C1 segment of cervical spinal cord (tissue), 14 donors: Measurements from ENCODE around the gene TP53RK.

Experiments
- DNase-seq, 14 donors: peaks; one replicate each; lab custom pipeline; 2025; lab: John Stamatoyannopoulos, UW

The TP53RK gene

DNA sequence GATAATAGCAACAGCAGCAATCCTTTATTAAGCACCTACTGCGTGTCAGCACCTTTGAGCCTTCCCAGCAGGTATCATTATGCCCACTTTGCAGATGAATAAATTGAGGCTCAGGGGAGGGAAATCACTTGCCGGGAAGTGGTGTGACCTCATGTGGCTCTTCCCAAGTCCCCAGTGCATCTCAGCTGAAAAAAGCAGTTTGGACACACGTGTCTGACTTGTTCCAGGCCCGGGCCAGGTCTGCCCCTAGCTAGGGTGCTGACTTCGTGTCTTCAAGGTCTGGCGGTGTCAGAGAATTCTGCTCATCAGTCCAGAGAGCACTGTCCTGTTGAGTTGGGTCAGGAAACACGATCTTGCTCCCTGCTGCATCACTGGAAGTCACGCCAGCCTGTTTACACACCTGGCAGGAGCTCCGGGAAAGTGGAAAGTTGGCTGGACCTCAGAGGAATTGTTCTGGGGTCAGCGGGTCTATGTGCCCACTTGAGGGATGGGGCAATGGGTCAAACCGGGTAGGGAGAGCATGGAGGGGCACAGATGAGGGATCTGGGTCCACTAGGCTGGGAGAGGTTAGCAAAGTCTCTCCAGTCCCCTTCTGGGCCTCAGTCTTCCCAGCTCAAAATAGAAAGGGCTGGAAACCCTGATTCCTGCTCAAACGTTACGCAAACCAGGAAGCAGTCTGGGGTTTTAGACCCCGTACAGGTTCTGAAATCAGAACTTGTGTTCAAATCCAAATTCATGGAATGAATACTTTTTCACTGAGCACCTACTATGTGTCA lies 48.5 kb downstream of the TP53RK start:
- no peak for DNase-seq

DNA sequence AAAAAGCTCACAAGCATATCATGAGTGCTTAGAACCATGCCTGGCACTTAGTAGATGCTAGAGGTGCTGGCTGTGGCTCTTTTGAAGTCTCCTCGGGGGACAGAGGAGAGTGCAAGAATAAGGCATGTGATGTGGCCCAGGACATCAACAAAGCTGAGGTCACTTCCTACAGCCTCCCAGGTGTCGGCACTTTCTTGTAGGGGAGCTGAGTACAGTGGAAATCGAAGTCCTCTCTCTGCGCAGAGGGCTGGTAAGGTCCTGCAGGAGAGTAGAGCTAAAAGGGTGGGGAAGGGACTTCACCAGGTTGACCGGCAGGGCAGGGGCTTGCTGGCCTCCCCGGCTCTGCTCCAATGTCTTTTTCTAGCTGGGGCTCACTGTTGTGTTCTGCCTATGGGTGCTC lies 49.2 kb downstream of the TP53RK start:
- no peak for DNase-seq

DNA sequence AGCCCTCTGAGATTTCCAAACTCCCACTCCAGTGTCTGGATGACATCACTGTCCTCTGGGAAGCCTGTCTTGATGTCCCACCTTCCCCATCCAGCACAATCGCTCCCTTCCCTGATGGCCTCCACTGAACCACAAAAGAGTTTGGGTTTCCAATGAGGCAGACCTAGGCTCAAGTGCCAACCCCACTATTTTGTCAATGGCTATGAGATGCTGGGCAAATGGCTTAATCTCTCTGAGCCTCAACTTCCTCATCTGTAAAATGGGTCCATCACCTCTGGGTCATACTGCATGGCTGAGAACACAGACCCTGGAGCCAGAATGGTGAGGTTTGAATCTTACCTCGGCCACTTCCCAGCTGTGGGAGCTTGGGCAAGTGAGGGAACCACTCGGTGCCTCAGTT lies 49.7 kb downstream of the TP53RK start:
- no peak for DNase-seq

DNA sequence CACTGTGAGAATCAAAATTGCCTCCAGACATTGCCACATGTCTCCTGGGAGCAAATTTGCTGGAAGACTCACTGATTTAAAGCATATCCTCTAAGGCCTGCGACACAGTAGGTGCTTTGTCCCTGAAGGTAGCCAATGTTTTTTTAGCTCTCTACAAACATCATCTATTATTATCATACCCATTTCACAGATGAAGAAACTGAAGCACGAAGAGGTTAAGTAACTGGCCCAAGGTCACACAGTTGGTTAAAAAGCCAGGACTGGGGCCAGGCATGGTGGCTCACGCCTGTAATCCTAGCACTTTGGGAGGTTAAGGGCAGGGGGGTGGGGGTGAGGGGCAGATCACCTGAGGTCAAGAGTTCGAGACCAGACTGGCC lies 50.4 kb downstream of the TP53RK start:
- no peak for DNase-seq

DNA sequence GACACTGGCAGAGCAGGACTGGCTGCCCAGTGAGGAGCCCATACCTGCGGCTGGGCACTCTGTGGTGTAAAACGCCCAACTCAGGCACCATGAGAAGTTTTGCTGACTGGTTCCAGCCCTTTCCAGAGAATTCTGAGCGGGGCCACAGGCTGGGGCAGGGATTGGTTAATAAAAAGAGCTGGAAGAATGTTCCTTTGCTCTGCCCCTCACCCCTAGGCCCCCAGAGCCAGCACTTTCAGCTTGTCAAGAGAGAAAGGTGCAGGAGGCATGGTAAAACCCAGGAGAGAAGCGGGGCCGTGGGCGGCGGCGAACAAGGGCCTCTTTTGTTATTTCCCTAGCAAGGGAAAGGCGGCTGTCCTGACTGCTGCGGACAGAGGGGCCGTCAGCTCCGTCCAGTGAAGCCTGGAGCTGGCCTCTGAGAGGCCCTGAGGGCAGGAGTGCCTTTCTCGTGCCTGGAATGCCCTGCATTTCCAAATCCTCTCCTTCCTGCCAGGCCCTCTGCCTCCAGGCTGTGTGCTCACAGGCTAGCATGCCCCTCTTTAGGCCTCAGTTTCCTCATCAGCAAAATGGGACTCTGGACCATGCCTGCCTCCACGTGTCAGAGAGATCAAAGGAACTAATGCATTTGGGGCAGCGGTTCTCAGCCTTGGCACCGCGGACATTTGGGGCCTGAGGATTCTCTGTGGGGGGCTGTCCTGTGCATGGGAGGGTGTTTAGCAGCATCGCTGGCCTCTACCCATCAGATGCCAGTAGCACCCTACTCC lies 50.9 kb downstream of the TP53RK start:
- peak in 7 of 14 donors; percentile 22 to 62 (median 28) for DNase-seq

DNA sequence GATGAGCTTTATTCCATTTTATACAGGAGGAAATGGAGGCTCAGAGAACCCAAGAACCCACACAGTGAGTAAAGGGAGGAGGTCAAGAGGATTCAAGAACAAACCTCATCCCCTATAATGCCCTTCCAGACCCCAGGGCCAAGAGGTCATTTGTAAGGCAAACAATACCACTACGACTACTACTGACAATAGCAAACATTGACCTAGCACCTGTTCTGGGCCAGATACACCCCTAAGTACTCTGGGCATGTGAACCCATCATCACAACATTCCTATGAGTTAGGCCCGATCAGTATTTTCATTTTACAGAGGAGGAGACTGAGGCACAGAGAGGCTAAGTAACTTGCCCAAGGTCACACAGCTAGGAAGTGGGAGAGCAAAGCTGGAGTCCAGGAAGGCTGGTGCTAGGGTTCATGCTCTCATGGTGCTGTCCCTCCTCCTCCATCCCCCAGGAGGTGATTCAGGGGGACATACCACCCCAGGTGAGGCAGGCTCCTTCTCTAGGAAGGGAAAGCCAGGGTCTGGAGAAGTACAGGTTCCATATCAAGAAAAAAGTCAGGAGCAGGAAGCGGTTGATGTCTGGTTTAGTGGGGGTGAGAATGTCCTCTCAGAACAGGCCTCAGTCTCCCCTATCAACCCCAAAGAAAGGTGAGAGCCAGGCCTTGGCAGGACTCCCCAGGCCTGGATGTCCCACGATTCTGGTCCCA lies 51.7 kb downstream of the TP53RK start:
- DNase-seq: no peak

DNA sequence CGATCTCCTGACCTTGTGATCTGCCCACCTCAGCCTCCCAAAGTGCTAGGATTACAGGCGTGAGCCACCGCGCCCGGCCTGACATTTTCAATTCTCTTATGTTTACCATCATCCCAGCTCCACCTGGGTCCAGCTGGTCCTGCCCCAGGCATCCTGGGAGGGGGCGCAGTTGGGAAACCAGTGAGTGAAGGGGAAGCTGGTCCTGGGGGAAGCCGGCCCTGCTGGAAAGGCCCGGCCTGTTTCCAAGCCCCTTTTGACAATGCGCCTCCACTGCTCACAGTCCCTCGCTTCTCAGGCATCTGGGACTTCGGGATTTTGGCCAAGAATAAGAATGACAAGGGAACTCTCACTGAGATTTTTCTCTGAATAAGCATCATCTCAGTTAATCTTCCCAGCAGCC lies 52.2 kb downstream of the TP53RK start:
- no peak for DNase-seq

DNA sequence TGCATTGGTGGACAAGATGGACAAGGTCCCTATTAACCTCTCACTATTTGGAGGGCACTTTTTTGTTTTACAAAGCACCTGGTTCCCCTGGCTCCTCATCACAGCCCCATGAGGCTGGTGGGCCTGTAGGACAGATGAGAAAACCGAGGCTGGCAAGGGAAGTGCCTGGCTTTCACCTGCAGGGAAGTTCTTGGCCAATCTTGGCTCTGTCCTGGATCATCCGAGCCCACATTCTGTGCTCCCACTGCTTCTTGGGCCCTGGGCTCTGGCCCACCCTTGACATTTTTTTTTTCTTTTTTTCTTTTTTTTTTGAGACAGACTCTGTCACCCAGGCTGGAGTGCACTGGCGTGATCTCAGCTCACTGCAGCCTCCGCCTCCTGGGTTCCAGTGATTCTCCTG lies 52.7 kb downstream of the TP53RK start:
- DNase-seq: no peak

DNA sequence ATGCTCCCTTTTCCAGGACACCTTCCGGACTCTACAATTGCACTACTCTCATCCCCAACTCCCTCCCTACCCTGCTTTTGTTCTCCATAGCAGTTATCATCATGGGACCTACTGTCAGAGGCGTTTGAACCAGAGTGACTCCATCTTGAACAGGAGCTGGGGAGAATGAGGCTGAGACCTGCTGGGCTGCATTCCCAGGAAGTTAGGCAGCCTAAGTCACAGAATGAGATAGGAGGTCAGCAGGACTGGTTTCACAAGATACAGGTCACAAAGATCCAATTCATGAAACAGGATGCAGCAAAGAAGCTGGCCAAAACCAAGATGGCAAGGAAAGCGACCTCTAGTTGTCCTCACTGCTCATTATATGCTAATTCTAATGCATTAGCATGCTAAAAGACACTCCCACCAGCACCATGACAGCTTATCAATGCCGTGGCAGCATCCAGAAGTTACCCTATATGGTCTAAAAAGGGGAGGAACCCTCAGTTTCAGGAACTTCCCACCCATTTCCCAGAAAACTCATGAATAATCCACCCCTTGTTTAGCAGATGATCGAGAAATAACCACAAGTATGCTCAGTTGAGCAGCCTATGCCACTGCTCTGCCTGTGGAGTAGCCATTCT lies 53.6 kb downstream of the TP53RK start:
- DNase-seq: no peak

DNA sequence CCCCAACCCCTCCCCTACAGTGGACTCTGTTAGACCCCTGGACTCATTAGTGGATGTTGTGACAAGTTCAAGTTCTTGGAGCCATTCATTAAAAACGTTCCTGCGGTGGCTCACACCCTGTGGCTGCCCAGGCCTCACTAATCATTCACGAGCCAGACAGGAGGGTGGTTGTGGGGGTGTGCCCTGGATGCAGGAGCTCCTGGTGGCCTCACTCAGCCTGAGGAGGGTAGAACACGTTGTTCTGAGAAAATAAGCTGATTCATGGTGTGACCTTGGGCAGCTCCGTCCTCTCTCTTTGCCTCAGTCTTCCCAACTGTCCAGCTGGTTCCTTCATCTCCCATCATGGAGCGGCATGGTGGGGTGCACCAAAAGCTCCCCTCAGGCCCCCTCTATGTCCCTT lies 54.7 kb downstream of the TP53RK start:
- DNase-seq: no peak
